Keratinocyte (primary cell): ENCODE results near the gene RBM19. TPM values are rescaled to one million over a fixed set of nuclear protein-coding genes. Genes with fewer than 3 reads are reported as not detected.

Experiments used
- DNase-seq: peaks from one replicate; pipeline ENCODE4 v3.0.0-alpha.2; 2011; ENCODE audit warnings: low read depth, missing footprints, low spot score
- FAIRE-seq: peaks from 2 replicates; lab custom pipeline; 2011; peaks lifted over from hg19 to GRCh38; lab: Jason Lieb, UNC
- H2AFZ ChIP-seq: 2 replicates; pipeline ENCODE4 v1.6.0; 2012; ENCODE audit warnings: low read length, control low read depth, inconsistent platforms; ENCODE audit not compliant: control insufficient read depth
- H3K27ac ChIP-seq: 2 replicates; pipeline ENCODE4 v1.5.1; 2011; ENCODE audit warnings: low read length; ENCODE audit not compliant: control insufficient read depth, insufficient read depth
- H3K27me3 ChIP-seq: 3 replicates; pipeline ENCODE4 v1.6.0; 2011; ENCODE audit warnings: low read length; ENCODE audit not compliant: control insufficient read depth, insufficient read depth; ENCODE audit errors: extremely low read depth
- H3K36me3 ChIP-seq, 2 experiments: 2 replicates in 1 of 2; 3 replicates in 1 of 2; pipeline ENCODE4 v1.5.1; 2011; ENCODE audit warnings: low read length in 2 of 2, mild to moderate bottlenecking in 1 of 2; ENCODE audit not compliant: control insufficient read depth in 2 of 2, insufficient read depth in 2 of 2; ENCODE audit errors: extremely low read depth in 1 of 2
- H3K4me1 ChIP-seq: 3 replicates; pipeline ENCODE4 v1.5.1; 2011; ENCODE audit warnings: low read length; ENCODE audit not compliant: control insufficient read depth, insufficient read depth; ENCODE audit errors: extremely low read depth
- H3K4me2 ChIP-seq: 3 replicates; pipeline ENCODE4 v1.6.0; 2011; ENCODE audit warnings: low read depth, low read length; ENCODE audit not compliant: control insufficient read depth, insufficient read depth; ENCODE audit errors: extremely low read depth
- H3K4me3 ChIP-seq, 3 experiments: fragments of 200-600 bp in 1 of 3; sonication (generic) in 1 of 3; 2 replicates in 2 of 3; 3 replicates in 1 of 3; pipeline ENCODE4 v1.5.1; 2011 to 2016; ENCODE audit warnings: low read length in 3 of 3, mild to moderate bottlenecking in 3 of 3, control low read depth in 2 of 3, inconsistent platforms in 1 of 3, low read depth in 1 of 3, mixed read lengths in 1 of 3, mixed run types in 1 of 3, moderate library complexity in 1 of 3; ENCODE audit not compliant: control insufficient read depth in 2 of 3, insufficient read depth in 2 of 3; ENCODE audit errors: extremely low read depth in 1 of 3
- H3K79me2 ChIP-seq: 2 replicates; pipeline ENCODE4 v1.6.0; 2012; ENCODE audit warnings: low read length; ENCODE audit not compliant: control insufficient read depth, insufficient read depth
- H3K9ac ChIP-seq: 3 replicates; pipeline ENCODE4 v1.6.0; 2011; ENCODE audit warnings: low read length; ENCODE audit not compliant: control insufficient read depth, insufficient read depth; ENCODE audit errors: extremely low read depth
- H3K9me1 ChIP-seq: 3 replicates; pipeline ENCODE4 v1.6.0; 2011; ENCODE audit warnings: low read length; ENCODE audit not compliant: control insufficient read depth, insufficient read depth; ENCODE audit errors: extremely low read depth
- H3K9me3 ChIP-seq: 2 replicates; pipeline ENCODE4 v1.5.1; 2012; ENCODE audit warnings: low read depth, low read length; ENCODE audit not compliant: control insufficient read depth
- H4K20me1 ChIP-seq: 3 replicates; pipeline ENCODE4 v1.6.0; 2011; ENCODE audit warnings: low read length; ENCODE audit not compliant: control insufficient read depth, insufficient read depth; ENCODE audit errors: extremely low read depth
- EZH2 ChIP-seq: IDR thresholded peaks from one replicate; pipeline ENCODE4 v1.6.1; 2012; ENCODE audit warnings: inconsistent platforms, mild to moderate bottlenecking, low read length, moderate library complexity
- dilution Hi-C: fragments of 300-500 bp; cut with MboI; formaldehyde crosslinking; loops from one replicate; pipeline ENCODE4 v1.7.0; 2020; ENCODE audit warnings: low sequenced_read_pairs; ENCODE audit not compliant: extremely low pct_ligation_motif_present
- polyA plus RNA-seq, 5 experiments: library from polyadenylated mRNA; depleted of rRNA in 3 of 5; stranded (reverse) in 3 of 5; stranded (forward) in 1 of 5; unstranded in 1 of 5; fragments of >200 nt; gene quantifications; 1 replicate in 1 of 5; 2 replicates in 3 of 5; 3 replicates in 1 of 5; pipeline versions ENCODE4 v1.2.1 to v1.2.3, GENCODE V29; 2011 to 2012; ENCODE audit warnings: missing spikeins in 2 of 5, low read depth in 1 of 5, low replicate concordance in 1 of 5
- TF ChIP-seq, protein P1 (sequence below), 3 experiments: IDR thresholded peaks in 1 of 3; conservative IDR thresholded peaks in 1 of 3; optimal IDR thresholded peaks in 1 of 3; 2 replicates in 2 of 3; 3 replicates in 1 of 3; pipeline versions ENCODE3 to v1.5.1; 2011; ENCODE audit warnings: low read length in 3 of 3, mild to moderate bottlenecking in 3 of 3, moderate library complexity in 2 of 3, control low read depth in 1 of 3, inconsistent platforms in 1 of 3; ENCODE audit not compliant: insufficient read depth in 2 of 3; ENCODE audit errors: extremely low read depth in 1 of 3

Gene RBM19
- polyA plus RNA-seq, 1 donor (not counting 4 experiments of a cell fraction or from before 2014, with no cell fraction given), result 14.6 TPM

DNA sequence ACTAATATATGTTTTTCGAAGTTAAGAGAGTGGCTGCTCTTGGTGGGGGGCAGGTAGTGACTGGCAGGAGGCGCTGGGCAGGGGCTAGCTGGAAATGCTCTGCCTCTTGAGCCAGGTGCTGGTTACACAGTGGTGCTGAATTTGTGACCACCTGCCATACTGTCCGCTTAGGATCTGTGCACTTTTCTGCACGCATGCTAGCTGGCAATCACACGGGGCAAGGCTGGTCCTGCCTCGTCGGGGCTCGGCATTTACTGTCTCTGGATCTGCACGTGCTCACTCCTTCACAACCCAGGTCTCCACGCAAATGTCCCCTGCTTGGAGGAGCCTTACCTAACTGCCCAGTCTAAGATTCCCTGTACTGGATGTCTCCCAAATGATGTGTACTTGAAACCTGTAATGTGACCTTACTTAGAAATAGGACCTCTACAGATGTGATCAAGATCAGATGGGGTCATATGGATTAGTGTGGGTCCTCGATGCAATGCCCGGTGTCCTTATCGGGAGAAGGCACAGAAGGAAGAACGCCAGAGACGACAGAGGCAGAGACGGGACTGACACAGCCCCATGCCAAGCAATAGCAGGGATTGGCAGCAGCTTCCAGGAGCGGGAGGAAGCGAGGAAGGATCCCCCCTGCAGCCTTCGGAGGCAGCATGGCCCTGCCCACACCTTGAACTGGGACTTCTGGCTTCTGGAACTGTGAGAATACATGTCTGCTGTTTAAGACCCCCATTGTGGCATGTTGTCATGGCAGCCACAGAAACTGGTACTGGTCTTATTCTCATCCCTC is 59.5 kb downstream of the RBM19 start:
- DNase-seq (no peak), FAIRE-seq (no peak)
- H3K4me2 ChIP-seq, result no peak overlapping the region
- H3K4me3 ChIP-seq, result no peak overlapping the region
- no peak overlapping the region for H3K9ac ChIP-seq
- H3K9me1 ChIP-seq, result no peaks in the 10 kb centered on the region
- H3K79me2 ChIP-seq, result no peaks in the 10 kb centered on the region
- no peaks in the 10 kb centered on the region for H3K27me3 ChIP-seq
- no peaks in the 10 kb centered on the region for H4K20me1 ChIP-seq
- no peak overlapping the region for H2AFZ ChIP-seq
- H3K4me1 ChIP-seq, result no peaks in the 10 kb centered on the region
- dilution Hi-C loops, result no loop called here
- TF ChIP-seq, protein P1, sequence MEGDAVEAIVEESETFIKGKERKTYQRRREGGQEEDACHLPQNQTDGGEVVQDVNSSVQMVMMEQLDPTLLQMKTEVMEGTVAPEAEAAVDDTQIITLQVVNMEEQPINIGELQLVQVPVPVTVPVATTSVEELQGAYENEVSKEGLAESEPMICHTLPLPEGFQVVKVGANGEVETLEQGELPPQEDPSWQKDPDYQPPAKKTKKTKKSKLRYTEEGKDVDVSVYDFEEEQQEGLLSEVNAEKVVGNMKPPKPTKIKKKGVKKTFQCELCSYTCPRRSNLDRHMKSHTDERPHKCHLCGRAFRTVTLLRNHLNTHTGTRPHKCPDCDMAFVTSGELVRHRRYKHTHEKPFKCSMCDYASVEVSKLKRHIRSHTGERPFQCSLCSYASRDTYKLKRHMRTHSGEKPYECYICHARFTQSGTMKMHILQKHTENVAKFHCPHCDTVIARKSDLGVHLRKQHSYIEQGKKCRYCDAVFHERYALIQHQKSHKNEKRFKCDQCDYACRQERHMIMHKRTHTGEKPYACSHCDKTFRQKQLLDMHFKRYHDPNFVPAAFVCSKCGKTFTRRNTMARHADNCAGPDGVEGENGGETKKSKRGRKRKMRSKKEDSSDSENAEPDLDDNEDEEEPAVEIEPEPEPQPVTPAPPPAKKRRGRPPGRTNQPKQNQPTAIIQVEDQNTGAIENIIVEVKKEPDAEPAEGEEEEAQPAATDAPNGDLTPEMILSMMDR (optimal IDR thresholded peaks at IDR 0.05 in 1 of 3, IDR thresholded peaks at IDR 0.05 in 1 of 3, conservative IDR thresholded peaks at IDR 0.05 in 1 of 3; ENCODE audit: extremely low read depth in 1 of 3, insufficient read depth in 2 of 3, low read length in 3 of 3), result no peak
- TF ChIP-seq EZH2, result no peak
- H3K27ac ChIP-seq, result no peak overlapping the region
- peaks cover 8 to 14% of the 10 kb centered on the region in 2 experiments for H3K36me3 ChIP-seq
- H3K9me3 ChIP-seq, result no peaks in the 10 kb centered on the region

DNA sequence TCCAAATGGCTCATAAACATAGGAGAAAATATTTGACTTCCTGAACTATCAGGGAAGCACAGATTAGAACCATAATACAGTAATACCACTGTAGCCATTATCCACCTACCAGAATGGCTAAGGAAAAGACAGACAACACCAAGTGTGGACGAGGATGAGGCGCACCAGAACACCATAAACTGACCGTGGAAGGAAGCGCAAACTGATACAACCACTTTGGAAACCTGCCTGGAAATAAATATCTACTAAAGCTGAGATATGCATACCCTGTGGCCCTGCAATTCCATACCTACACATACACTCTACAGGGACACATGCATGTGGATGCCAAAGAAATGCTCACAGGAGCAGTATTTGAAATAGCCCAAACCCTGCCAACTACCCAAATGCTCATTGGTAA is 60.3 kb downstream of the RBM19 start:
- Histone ChIP-seq H3K36me3 (peaks cover 8 to 14% of the 10 kb centered on the region in 2 experiments), H3K27me3 (no peaks in the 10 kb centered on the region), H3K4me1 (peaks cover 2% of the 10 kb centered on the region), H3K79me2 (no peaks in the 10 kb centered on the region), H4K20me1 (no peaks in the 10 kb centered on the region), H2AFZ (no peak overlapping the region), H3K4me3 (no peak overlapping the region), H3K27ac (no peak overlapping the region), H3K9me3 (no peaks in the 10 kb centered on the region), H3K9me1 (no peaks in the 10 kb centered on the region), H3K4me2 (no peak overlapping the region), H3K9ac (no peak overlapping the region)
- no peak for FAIRE-seq
- dilution Hi-C loops, result no loop called here
- no peak for DNase-seq
- TF ChIP-seq, protein P1 (optimal IDR thresholded peaks at IDR 0.05 in 1 of 3, IDR thresholded peaks at IDR 0.05 in 1 of 3, conservative IDR thresholded peaks at IDR 0.05 in 1 of 3; ENCODE audit: extremely low read depth in 1 of 3, insufficient read depth in 2 of 3, low read length in 3 of 3), result no peak
- TF ChIP-seq EZH2, result no peak
